DND-41 (cell line): ENCODE measurements around the gene TMEM47.

ENCODE experiments used
- ATAC-seq: fragments of 200-7000 bp; cut with Tn5 transposase; 3 replicates; pipeline ENCODE4 v1.9.1; 2021; ENCODE audit warnings: low read depth; ENCODE audit not compliant: insufficient read depth
- DNase-seq: peaks from one replicate; pipeline ENCODE4 v3.0.0-alpha.2; 2020
- H2AFZ ChIP-seq: 2 replicates; pipeline ENCODE4 v1.6.0; 2012; ENCODE audit warnings: low read depth, low read length
- H3K27ac ChIP-seq: 2 replicates; pipeline ENCODE4 v1.5.1; 2012; ENCODE audit warnings: low read length, inconsistent platforms
- H3K27me3 ChIP-seq: fragments of 200-600 bp; sonication (generic); 2 replicates; pipeline ENCODE4 v1.6.0; 2012; ENCODE audit warnings: low read length, mild to moderate bottlenecking, inconsistent platforms; ENCODE audit not compliant: insufficient read depth, poor library complexity
- H3K36me3 ChIP-seq: 2 replicates; pipeline ENCODE4 v1.5.1; 2012; ENCODE audit warnings: low read length, inconsistent platforms; ENCODE audit not compliant: insufficient read depth
- H3K4me1 ChIP-seq: 2 replicates; pipeline ENCODE4 v1.5.1; 2012; ENCODE audit warnings: mild to moderate bottlenecking, low read length; ENCODE audit not compliant: insufficient read depth
- H3K4me2 ChIP-seq: 2 replicates; pipeline ENCODE4 v1.6.0; 2012; ENCODE audit warnings: mild to moderate bottlenecking, moderate library complexity, low read length, inconsistent platforms; ENCODE audit not compliant: insufficient read depth
- H3K4me3 ChIP-seq, 2 experiments: fragments of 200-600 bp in 1 of 2; shearing (Covaris generic) in 1 of 2; 2 replicates each; pipeline ENCODE4 v1.5.1; 2012 to 2016; ENCODE audit warnings: inconsistent platforms in 2 of 2, low read length in 2 of 2, mild to moderate bottlenecking in 2 of 2, low read depth in 1 of 2, moderate library complexity in 1 of 2
- H3K79me2 ChIP-seq: 2 replicates; pipeline ENCODE4 v1.6.0; 2012; ENCODE audit warnings: low read length, inconsistent platforms; ENCODE audit not compliant: insufficient read depth
- H3K9ac ChIP-seq: 2 replicates; pipeline ENCODE4 v1.6.0; 2012; ENCODE audit warnings: low read depth, mild to moderate bottlenecking, inconsistent platforms, low read length, moderate library complexity
- H3K9me3 ChIP-seq: 2 replicates; pipeline ENCODE4 v1.5.1; 2012; ENCODE audit warnings: low read length, moderate library complexity, mild to moderate bottlenecking, inconsistent platforms; ENCODE audit not compliant: insufficient read depth, severe bottlenecking
- H4K20me1 ChIP-seq: 2 replicates; pipeline ENCODE4 v1.6.0; 2012; ENCODE audit warnings: low read length; ENCODE audit not compliant: insufficient read depth
- CTCF ChIP-seq: IDR thresholded peaks from 2 replicates; pipeline ENCODE4 v1.5.1; 2012; ENCODE audit warnings: borderline replicate concordance, low read length, moderate library complexity, mild to moderate bottlenecking; ENCODE audit not compliant: poor library complexity, severe bottlenecking; ENCODE audit errors: extremely low read depth
- EZH2 ChIP-seq: IDR thresholded peaks from 3 replicates; pipeline ENCODE4 v1.6.1; 2012; ENCODE audit warnings: borderline replicate concordance, low read depth, mild to moderate bottlenecking, moderate library complexity, low read length, inconsistent platforms; ENCODE audit not compliant: severe bottlenecking

The TMEM47 gene

DNA sequence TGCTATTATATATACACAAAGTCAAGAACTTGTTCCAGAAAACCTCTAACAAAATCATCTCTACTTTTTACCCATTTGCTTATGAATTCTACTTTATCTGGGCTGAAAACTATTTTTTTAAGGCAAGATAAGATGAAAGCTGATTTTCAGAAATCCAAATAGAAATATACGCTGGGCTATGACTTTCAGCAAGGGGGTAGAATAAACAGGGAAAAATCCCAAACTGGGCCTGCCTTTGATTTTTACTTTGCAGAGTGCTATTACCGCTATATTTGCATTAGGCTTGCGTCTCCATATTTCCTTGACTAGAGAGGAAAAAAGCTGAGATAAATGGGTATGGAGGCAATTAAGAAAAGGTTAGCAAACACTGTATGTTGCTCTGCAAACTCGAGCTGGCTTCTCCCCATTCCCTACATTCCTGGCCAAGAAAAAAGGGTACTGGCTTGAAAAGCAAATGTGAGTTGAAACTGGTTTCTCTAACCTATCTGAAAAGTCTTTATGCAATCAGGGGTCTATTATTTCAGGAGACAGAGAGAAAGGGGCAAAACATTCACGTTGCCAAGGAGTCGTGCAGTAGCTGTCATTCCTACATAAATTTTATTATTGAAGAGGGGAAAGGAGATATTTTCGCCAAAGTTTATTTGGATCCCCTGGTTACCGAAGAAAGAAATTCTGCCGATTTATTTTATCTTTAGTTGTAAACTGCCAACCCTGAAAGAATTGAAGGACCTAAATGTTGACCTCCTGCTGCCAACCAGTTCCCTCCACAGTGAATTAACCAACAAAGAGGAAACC is 2.2 kb downstream of the TMEM47 start:
- TF ChIP-seq CTCF (no peak), EZH2 (no peak)
- Histone ChIP-seq H3K36me3 (no peaks in the 10 kb centered on the region), H3K4me2 (no peak overlapping the region), H4K20me1 (no peaks in the 10 kb centered on the region), H3K79me2 (no peaks in the 10 kb centered on the region), H3K27ac (no peak overlapping the region), H3K4me1 (no peaks in the 10 kb centered on the region), H3K27me3 (no peaks in the 10 kb centered on the region), H3K9ac (no peak overlapping the region), H2AFZ (no peak overlapping the region), H3K4me3 (no peak overlapping the region), H3K9me3 (no peaks in the 10 kb centered on the region)
- no peak for ATAC-seq
- DNase-seq, result no peak

DNA sequence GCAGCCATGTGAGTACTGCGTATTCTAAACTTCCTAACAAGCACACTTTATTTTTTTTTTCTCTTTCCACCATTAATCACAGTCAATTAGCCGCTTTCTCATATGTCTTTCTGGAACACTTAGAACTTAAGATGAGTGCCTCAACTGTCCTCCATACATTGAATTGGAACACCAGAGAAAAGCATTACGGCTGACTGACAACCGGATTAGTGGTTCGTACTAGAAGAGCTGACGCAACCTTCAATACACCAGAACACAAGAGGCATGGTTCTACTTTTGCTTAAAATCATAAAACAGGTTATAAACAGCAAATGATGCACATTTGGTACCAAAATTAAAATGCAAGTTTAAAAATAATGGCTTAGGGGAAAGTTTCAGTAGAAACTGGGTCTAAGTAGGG is 3.3 kb downstream of the TMEM47 start:
- Histone ChIP-seq H2AFZ (no peak overlapping the region), H4K20me1 (no peaks in the 10 kb centered on the region), H3K4me2 (no peak overlapping the region), H3K27me3 (no peaks in the 10 kb centered on the region), H3K27ac (no peak overlapping the region), H3K9ac (no peak overlapping the region), H3K79me2 (no peaks in the 10 kb centered on the region), H3K36me3 (no peaks in the 10 kb centered on the region), H3K9me3 (no peaks in the 10 kb centered on the region), H3K4me1 (no peaks in the 10 kb centered on the region), H3K4me3 (no peak overlapping the region)
- DNase-seq, result no peak
- ATAC-seq, result no peak
- TF ChIP-seq CTCF (no peak), EZH2 (no peak)

DNA sequence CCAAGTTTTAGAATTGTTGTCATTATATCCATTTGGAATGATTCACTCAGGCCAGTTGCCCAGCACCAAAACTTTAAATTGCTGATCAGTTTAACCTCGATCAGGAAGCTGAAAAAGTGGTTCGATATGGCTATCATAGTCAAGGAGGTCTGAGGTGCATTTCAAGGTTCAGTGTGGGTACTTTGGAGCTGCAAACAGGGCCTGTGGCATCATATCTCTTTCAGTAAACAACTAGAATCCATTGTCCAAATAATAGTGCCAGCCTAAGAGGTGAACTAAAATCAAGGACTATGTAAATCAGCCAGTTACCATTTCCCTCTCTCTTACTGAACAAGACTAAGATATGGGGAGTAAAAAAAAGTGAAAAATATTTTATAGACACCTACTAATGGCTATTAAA is 14.2 kb downstream of the TMEM47 start:
- ATAC-seq (no peak), DNase-seq (no peak)
- Histone ChIP-seq H3K9me3 (no peaks in the 10 kb centered on the region), H2AFZ (no peak overlapping the region), H3K9ac (no peak overlapping the region), H3K4me2 (no peak overlapping the region), H3K4me1 (no peaks in the 10 kb centered on the region), H3K27me3 (no peaks in the 10 kb centered on the region), H3K79me2 (no peaks in the 10 kb centered on the region), H3K4me3 (no peak overlapping the region), H4K20me1 (no peaks in the 10 kb centered on the region), H3K27ac (no peak overlapping the region), H3K36me3 (no peaks in the 10 kb centered on the region)
- TF ChIP-seq EZH2, result no peak
- no peak for TF ChIP-seq CTCF
